Gastrocnemius medialis (tissue), 4 donors: ENCODE measurements around the gene PYDC2.

ENCODE experiments used
- POLR2A ChIP-seq, 2 donors: fragments of 450-650 bp; IDR thresholded peaks; one replicate each; pipeline ENCODE4 v1.6.1; 2017; ENCODE audit warnings: antibody characterized with exemption in 2 of 2, mild to moderate bottlenecking in 2 of 2, moderate library complexity in 2 of 2
- TF ChIP-seq, protein P1 (sequence below), 5 experiments: fragments of 450-650 bp in 3 of 5; fragments of 200-600 bp in 2 of 5; sonication (generic) in 2 of 5; IDR thresholded peaks in 4 of 5; conservative IDR thresholded peaks in 1 of 5; 1 replicate in 4 of 5; 2 replicates in 1 of 5; pipeline ENCODE4 v1.5.1; 2016 to 2019; ENCODE audit warnings: antibody characterized with exemption in 5 of 5, mild to moderate bottlenecking in 3 of 5, moderate library complexity in 3 of 5

DNA sequence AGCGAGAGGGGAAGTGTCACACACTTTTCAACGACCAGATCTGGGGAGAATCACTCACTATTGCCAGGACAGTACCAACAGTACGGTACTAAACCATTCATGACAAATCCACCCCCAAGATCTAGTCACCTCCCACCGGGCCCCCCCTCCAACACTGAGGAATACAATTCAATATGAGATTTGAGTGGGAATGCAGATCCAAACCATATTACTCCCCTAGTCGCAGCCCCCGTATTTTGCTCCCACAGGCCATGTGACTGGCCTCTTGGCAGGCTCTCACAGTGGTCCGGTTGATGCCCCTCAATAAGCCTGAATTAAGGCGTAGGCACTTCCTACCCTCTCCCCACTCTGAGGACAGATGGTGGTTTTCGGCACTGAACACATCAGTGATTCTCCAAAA, 45.4 kb upstream of the PYDC2 start:
- TF ChIP-seq, protein P1, sequence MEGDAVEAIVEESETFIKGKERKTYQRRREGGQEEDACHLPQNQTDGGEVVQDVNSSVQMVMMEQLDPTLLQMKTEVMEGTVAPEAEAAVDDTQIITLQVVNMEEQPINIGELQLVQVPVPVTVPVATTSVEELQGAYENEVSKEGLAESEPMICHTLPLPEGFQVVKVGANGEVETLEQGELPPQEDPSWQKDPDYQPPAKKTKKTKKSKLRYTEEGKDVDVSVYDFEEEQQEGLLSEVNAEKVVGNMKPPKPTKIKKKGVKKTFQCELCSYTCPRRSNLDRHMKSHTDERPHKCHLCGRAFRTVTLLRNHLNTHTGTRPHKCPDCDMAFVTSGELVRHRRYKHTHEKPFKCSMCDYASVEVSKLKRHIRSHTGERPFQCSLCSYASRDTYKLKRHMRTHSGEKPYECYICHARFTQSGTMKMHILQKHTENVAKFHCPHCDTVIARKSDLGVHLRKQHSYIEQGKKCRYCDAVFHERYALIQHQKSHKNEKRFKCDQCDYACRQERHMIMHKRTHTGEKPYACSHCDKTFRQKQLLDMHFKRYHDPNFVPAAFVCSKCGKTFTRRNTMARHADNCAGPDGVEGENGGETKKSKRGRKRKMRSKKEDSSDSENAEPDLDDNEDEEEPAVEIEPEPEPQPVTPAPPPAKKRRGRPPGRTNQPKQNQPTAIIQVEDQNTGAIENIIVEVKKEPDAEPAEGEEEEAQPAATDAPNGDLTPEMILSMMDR (IDR thresholded peaks at IDR 0.05 in 4 of 5, conservative IDR thresholded peaks at IDR 0.05 in 1 of 5) = no peak
- no peak for TF ChIP-seq POLR2A (IDR thresholded peaks at IDR 0.05)
